Measurements from ENCODE around the gene CD63.

The CD63 gene

DNA sequence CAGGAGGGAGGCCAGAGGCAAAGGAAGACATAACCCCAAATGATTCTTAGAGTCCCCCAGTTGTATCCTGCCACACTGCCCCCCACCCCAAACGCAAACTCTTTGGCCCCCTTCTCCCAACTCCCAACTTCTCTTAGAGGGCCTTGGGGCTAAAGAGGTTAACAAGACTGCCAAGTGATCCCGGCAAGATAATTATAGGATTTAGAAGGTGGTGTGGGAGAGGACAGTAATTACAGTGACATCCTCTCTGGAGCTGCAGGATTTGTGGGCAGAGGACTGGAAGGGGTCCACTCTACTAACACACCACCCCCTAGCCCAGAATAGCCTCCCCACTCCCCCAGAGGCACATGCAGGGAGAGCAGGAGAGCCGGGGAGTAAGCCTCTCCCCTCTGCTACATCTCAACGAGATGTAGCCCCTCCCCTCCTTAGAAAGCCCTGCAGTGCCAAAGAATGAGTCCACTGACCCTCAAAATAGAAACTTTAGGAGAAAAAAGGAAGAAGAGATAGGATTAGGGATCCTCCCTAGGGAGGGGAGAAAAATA, 8.8 kb upstream of the CD63 start:
- no peak overlapping the region; the same call in 1 of the 2 replicates for H3K27ac ChIP-seq

DNA sequence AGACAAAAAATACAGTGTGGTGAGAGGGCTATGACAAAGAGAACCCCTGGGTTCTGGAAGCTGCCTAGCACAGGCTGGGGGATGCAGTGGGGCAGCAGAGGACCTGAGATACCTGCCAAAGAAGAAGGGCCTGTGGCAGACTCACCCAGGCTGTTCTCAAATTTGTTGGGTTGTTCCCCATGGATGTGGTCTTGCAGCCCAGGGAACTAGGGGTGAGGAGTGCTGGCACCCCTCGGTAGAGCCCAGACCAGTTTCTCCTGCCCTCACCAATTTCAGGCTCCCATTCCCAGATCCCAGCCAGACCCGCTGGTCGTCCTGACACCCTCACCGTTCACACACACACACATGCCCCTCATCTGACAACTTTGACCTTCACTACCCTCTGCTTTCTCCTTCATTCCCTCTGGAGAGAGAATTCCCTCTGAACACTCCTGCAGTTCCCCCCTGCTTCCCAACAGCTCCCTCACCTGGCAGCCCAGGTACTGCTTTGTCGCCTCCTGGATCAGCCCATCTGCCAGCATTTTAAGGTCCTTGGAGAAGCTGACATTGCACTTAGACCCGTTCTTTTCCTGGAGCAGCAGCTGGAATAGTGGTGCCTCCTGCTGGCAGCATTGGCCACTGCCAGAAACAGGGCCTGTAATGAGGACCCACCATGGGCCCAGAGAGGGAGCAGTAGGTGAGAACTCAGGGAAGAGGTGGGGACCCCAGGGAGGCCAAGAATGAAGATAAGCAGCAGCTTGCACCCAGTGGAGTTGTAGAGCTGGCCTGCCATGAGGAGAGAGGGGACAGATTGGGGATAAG, 8.2 kb upstream of the CD63 start:
- H3K27ac ChIP-seq: no peak overlapping the region
- TF ChIP-seq ZFX (IDR thresholded peaks at IDR 0.05): no peak
- TF ChIP-seq, protein P1, sequence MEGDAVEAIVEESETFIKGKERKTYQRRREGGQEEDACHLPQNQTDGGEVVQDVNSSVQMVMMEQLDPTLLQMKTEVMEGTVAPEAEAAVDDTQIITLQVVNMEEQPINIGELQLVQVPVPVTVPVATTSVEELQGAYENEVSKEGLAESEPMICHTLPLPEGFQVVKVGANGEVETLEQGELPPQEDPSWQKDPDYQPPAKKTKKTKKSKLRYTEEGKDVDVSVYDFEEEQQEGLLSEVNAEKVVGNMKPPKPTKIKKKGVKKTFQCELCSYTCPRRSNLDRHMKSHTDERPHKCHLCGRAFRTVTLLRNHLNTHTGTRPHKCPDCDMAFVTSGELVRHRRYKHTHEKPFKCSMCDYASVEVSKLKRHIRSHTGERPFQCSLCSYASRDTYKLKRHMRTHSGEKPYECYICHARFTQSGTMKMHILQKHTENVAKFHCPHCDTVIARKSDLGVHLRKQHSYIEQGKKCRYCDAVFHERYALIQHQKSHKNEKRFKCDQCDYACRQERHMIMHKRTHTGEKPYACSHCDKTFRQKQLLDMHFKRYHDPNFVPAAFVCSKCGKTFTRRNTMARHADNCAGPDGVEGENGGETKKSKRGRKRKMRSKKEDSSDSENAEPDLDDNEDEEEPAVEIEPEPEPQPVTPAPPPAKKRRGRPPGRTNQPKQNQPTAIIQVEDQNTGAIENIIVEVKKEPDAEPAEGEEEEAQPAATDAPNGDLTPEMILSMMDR (conservative IDR thresholded peaks at IDR 0.05): peak; percentile 87

More for the DNA sequence above, 8.8 kb upstream of the CD63 start:
- TF ChIP-seq, protein P1 (conservative IDR thresholded peaks at IDR 0.05): peak; percentile 29; the same call in 1 of the 2 replicates
- no peak for TF ChIP-seq ZFX (IDR thresholded peaks at IDR 0.05)

DNA sequence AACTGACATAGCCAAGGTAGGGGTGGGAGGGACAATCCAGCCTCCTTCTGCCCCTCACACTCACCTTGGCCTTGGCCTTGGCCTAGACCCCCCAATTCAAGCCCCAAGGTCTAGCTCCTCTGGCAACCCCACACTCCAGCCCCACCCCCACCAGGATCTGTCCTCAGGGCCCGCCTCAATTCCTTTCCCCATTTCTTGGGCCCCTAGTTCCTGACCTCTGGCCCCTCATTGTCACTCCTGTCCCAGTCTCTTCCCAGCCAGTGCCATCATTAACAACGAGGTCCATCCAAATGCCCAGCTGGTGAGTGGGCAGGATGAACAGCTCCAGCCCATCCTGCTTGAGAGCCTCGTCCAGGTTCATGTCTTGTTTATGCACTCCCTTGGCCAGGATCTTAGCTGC, 7.3 kb upstream of the CD63 start:
- TF ChIP-seq, protein P1 (conservative IDR thresholded peaks at IDR 0.05): no peak
- no peak for TF ChIP-seq ZFX (IDR thresholded peaks at IDR 0.05)

DNA sequence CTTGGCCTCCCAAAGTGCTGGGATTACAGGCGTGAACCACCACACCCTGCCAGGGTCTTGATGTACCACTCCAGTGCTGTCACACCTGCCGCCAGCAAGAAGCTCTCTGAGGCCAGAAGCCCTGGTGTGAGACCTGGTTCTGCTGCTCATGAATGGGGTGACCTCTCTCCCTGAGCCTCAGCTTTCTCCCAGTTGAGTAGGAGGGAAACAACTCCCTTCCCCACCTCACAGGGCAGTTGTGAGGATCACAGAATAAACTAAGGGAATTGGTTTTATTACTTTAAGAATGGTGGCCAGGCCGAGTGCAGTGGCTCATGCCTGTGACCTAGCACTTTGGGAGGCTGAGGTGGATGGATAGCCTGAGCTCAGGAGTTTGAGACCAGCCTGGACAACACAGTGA, 5.8 kb upstream of the CD63 start:
- H3K27ac ChIP-seq: no peak overlapping the region
- TF ChIP-seq ZFX (IDR thresholded peaks at IDR 0.05): no peak
- TF ChIP-seq, protein P1 (conservative IDR thresholded peaks at IDR 0.05): no peak

More for the DNA sequence above, 7.3 kb upstream of the CD63 start:
- no peak overlapping the region for H3K27ac ChIP-seq

DNA sequence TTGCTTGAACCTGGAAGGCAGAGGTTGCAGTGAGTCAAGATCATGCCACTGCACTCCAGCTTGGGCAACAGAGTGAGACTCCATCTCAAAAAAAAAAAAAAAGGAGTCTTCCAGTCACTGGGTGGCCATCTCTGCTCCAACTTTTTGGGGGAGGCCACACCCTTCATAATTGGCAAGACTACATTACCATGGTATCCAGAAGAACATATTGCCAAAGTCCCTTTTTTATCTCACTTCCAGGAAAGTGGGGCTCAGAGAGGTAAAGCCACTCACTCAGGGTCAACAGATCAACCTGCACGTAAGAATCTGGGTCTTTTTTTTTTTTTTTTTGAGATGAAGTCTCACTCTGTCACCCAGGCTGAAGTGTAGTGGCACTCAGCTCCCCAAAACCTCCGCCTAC, 5.0 kb upstream of the CD63 start:
- no peak for TF ChIP-seq ZFX (IDR thresholded peaks at IDR 0.05)
- TF ChIP-seq, protein P1 (conservative IDR thresholded peaks at IDR 0.05): no peak

DNA sequence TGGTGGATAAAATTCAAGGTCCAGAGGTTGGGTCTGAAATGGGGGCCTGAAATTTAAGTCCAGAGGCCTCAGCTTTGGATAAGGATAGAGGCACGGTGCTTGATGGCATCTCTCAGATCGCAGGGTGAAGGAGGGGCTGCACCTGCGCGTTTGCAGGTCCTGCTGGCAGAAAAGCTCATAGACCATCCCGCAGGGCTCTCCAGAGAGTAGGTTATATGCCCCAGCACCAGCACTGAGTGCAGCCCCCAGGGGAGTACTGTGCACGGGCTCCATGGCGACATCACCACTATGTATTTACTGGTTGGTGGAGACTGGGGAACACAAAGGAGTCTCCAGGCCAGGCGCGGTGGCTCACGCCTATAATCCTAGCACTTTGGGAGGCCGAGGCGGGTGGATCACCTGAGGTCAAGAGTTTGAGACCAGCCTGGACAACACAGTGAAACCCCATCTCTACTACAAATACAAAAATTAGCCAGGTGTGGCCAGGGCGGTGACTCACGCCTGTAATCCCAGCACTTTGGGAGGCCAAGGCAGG, 4.3 kb upstream of the CD63 start:
- no peak overlapping the region for H3K27ac ChIP-seq
- TF ChIP-seq ZFX (IDR thresholded peaks at IDR 0.05): no peak
- TF ChIP-seq, protein P1 (conservative IDR thresholded peaks at IDR 0.05): no peak

More for the DNA sequence above, 5.0 kb upstream of the CD63 start:
- H3K27ac ChIP-seq: no peak overlapping the region

DNA sequence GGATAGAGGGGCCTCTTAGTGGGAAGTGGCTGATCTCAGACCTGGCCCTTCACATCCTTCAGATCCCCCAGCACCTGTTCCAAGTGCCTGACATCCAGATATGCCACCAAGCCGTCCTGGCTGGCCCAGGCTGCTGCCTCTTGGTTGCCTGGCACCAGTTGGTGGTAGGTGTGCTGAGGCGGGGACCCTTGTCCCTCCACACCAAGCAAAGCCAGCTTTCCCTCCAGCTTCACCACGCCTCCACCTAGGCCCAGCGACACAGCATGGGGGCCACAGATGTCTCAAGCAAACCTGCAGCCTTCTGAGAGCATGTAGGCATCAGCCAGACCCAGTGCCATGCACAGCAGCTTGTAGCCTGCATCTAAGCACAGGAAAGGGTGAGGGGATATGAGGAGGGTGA, 3.5 kb upstream of the CD63 start:
- no peak for TF ChIP-seq ZFX (IDR thresholded peaks at IDR 0.05)
- TF ChIP-seq, protein P1 (conservative IDR thresholded peaks at IDR 0.05): no peak
- no peak overlapping the region for H3K27ac ChIP-seq

All from C4-2B (cell line).